Esophagus muscularis mucosa (tissue), 4 donors: ENCODE measurements around the gene HM13. TPM values are rescaled to one million over a fixed set of nuclear protein-coding genes. Genes with fewer than 3 reads are reported as not detected.

Experiments used
- DNase-seq: peaks from one replicate; pipeline ENCODE4 v3.0.0-alpha.2; 2017; ENCODE audit errors: extremely low spot score
- H3K27ac ChIP-seq, 4 donors: fragments of 200-600 bp; sonication (generic); replicated peaks in 1 of 4; 1 replicate in 3 of 4; 2 replicates in 1 of 4; pipeline ENCODE4 v1.5.1; 2016 to 2019; ENCODE audit warnings: mild to moderate bottlenecking in 1 of 4
- H3K27me3 ChIP-seq, 4 donors: fragments of 200-600 bp; sonication (generic); one replicate each; pipeline versions ENCODE4 v1.5.1 to v1.6.0; 2016 to 2019
- H3K36me3 ChIP-seq, 4 donors: fragments of 200-600 bp; sonication (generic); one replicate each; pipeline ENCODE4 v1.5.1; 2016 to 2019
- H3K4me1 ChIP-seq, 4 donors: fragments of 200-600 bp; sonication (generic); one replicate each; pipeline ENCODE4 v1.5.1; 2016 to 2019
- H3K4me3 ChIP-seq, 4 donors: fragments of 200-600 bp; sonication (generic); 1 replicate in 2 of 4; 2 replicates in 2 of 4; pipeline ENCODE4 v1.5.1; 2016 to 2019; ENCODE audit warnings: mild to moderate bottlenecking in 4 of 4, moderate library complexity in 1 of 4
- H3K9me3 ChIP-seq, 4 donors: fragments of 200-600 bp; sonication (generic); 1 replicate in 3 of 4; 2 replicates in 1 of 4; pipeline ENCODE4 v1.5.1; 2016 to 2019
- CTCF ChIP-seq, 3 experiments: fragments of 200-600 bp in 2 of 3; fragments of 450-650 bp in 1 of 3; sonication (generic) in 2 of 3; IDR thresholded peaks; one replicate each; pipeline ENCODE4 v1.5.1; 2017 to 2019; ENCODE audit warnings: antibody characterized with exemption in 3 of 3, mild to moderate bottlenecking in 2 of 3, moderate library complexity in 1 of 3
- EP300 ChIP-seq: sonication (generic); formaldehyde crosslinking; IDR thresholded peaks from one replicate; pipeline ENCODE4 v1.6.1; 2017; ENCODE audit warnings: antibody characterized with exemption
- POLR2A ChIP-seq: fragments of 450-650 bp; IDR thresholded peaks from one replicate; pipeline ENCODE4 v1.6.1; 2017; ENCODE audit warnings: antibody characterized with exemption, moderate library complexity, mild to moderate bottlenecking, low read depth
- POLR2AphosphoS5 ChIP-seq, 2 donors: sonication (generic); formaldehyde crosslinking; IDR thresholded peaks; one replicate each; pipeline ENCODE4 v1.6.1; 2017; ENCODE audit warnings: antibody characterized with exemption in 2 of 2
- WGBS: methylation state at CpG from one replicate; pipeline ENCODE4 v1.1.5; 2018; 5-methylcytosine and 5-hydroxymethylcytosine counted together
- intact Hi-C: fragments of 100-400 bp; cut with DNase I; formaldehyde crosslinking; loops from one replicate; pipeline ENCODE4 v1.15.1; 2023
- total RNA-seq, 4 donors: library from RNA; depleted of rRNA; stranded (reverse); fragments of >200 nt; gene quantifications; one replicate each; pipeline versions ENCODE4 v1.1.0 to v1.2.1, GENCODE V29; 2016

Gene HM13
- total RNA-seq, 4 donors from 2014 or later, result 41.5 to 67.7 (median 47.6) TPM

- H3K27ac ChIP-seq, result peak overlapping the region; percentile 34 to 98 (median 94)
- peaks cover 21 to 53% (median 39%) of the 10 kb centered on the region in 4 donors for H3K4me1 ChIP-seq
- TF ChIP-seq CTCF (IDR thresholded peaks at IDR 0.05) (no peak), POLR2A (no peak), POLR2AphosphoS5 (IDR thresholded peaks at IDR 0.05) (peak in 1 of 2 donors; percentile 20), EP300 (no peak)
- no peak for DNase-seq
- H3K9me3 ChIP-seq, result no peaks in the 10 kb centered on the region
- 85% methylated on average over 17 of the region's 17 CpGs for WGBS
- peaks cover 0 to 22% (median 0%) of the 10 kb centered on the region in 4 donors for H3K36me3 ChIP-seq
- no peak overlapping the region for H3K4me3 ChIP-seq
- no peaks in the 10 kb centered on the region for H3K27me3 ChIP-seq
- intact Hi-C loops, result no loop called here
Measured at GRCh38 chr20:31602779-31603441, 88.7 kb downstream of the HM13 start.

- peak; percentile 97 for DNase-seq
- H3K4me1 ChIP-seq, result peaks cover 31 to 63% (median 49%) of the 10 kb centered on the region in 4 donors
- intact Hi-C loops, result no loop called here
- TF ChIP-seq POLR2A (peak; percentile 80), POLR2AphosphoS5 (IDR thresholded peaks at IDR 0.05) (peak; percentile 96 to 98), CTCF (IDR thresholded peaks at IDR 0.05) (no peak), EP300 (peak; percentile 78)
- 12% methylated on average over 43 of the region's 43 CpGs for WGBS
- peaks cover 0 to 22% (median 0%) of the 10 kb centered on the region in 4 donors for H3K36me3 ChIP-seq
- H3K9me3 ChIP-seq, result no peaks in the 10 kb centered on the region
- peak overlapping the region; percentile 71 to 83 (median 74) for H3K4me3 ChIP-seq
- peak overlapping the region; percentile 91 to 98 (median 94) for H3K27ac ChIP-seq
- H3K27me3 ChIP-seq, result no peaks in the 10 kb centered on the region
Measured at GRCh38 chr20:31603822-31604566, 89.8 kb downstream of the HM13 start.

GRCh38 chr20:31604567-31605030, 90.4 kb downstream of the HM13 start:
- 0% methylated on average over 11 of the region's 14 CpGs for WGBS
- peaks cover 0 to 22% (median 0%) of the 10 kb centered on the region in 4 donors for H3K36me3 ChIP-seq
- no peaks in the 10 kb centered on the region for H3K27me3 ChIP-seq
- intact Hi-C loops, result no loop called here
- H3K9me3 ChIP-seq, result no peaks in the 10 kb centered on the region
- H3K4me3 ChIP-seq, result peak overlapping the region; percentile 71 to 83 (median 74)
- DNase-seq, result no peak
- TF ChIP-seq CTCF (IDR thresholded peaks at IDR 0.05) (no peak), EP300 (no peak), POLR2A (no peak), POLR2AphosphoS5 (IDR thresholded peaks at IDR 0.05) (no peak)
- peaks cover 37 to 69% (median 55%) of the 10 kb centered on the region in 4 donors for H3K4me1 ChIP-seq
- H3K27ac ChIP-seq, result peak overlapping the region; percentile 91 to 98 (median 94)

- Histone ChIP-seq H3K4me1 (peaks cover 42 to 69% (median 61%) of the 10 kb centered on the region in 4 donors), H3K36me3 (peaks cover 0 to 22% (median 0%) of the 10 kb centered on the region in 4 donors), H3K27me3 (no peaks in the 10 kb centered on the region), H3K9me3 (no peaks in the 10 kb centered on the region), H3K27ac (peak within 1 kb of the TSS; percentile 91 to 98 (median 94)), H3K4me3 (peak within 1 kb of the TSS; percentile 71 to 83 (median 74))
- under 1% methylated on average over 64 of the region's 74 CpGs for WGBS
- TF ChIP-seq EP300 (no peak), POLR2A (peak; percentile 94), POLR2AphosphoS5 (IDR thresholded peaks at IDR 0.05) (peak; percentile 95 to 100), CTCF (IDR thresholded peaks at IDR 0.05) (no peak)
- intact Hi-C loops, result no loop called here
- DNase-seq, result peak; percentile 99
Measured at GRCh38 chr20:31605031-31605901, 91.0 kb downstream of the HM13 start, which contains the start of gene ID1. Gene ID1, plus strand, starts transcription at chr20:31605289. Its CDS starts 99 bp downstream, at chr20:31605388.
